ENCODE measurements around the gene CDH2.

DNA sequence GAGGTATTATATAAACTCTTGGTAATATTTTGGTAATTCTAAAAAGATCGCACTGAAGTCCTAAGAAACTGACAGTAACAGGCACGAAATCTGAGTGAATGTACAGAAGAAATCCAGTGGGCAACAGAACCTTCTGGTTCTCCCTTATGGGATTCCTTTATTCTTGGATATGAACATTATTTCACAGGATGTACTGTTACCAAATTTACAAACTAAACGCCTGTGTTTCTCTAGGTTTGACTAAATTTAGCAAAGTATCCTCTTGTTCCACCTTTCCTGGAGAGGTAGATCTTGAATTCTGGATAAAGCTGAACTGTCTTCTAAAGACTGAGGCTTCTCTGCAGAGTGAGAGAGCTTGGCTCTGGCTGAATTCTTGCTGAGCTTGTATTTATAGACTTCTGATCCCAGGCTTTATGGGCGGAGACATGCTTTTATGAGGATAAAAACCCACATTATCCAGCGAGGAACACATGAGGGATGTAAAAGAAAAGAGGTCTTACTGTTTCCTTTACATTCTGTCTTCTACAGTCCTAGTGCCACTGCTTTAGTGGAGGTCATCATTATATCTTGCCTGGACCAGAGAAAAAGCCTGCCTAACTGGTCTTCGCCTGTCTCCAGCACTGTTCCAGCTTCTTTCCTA, 220.8 kb downstream of the CDH2 start:
- TF ChIP-seq CTCF (IDR thresholded peaks at IDR 0.05) (no peak), POLR2A (IDR thresholded peaks at IDR 0.05) (no peak), EP300 (IDR thresholded peaks at IDR 0.05) (no peak)

All from ovary (tissue), 3 donors.